Epithelial cell of proximal tubule (primary cell): ENCODE measurements around the gene SFMBT2. TPM values are rescaled to one million over a fixed set of nuclear protein-coding genes. Genes with fewer than 3 reads are reported as not detected.
"Not testable (repeated sequence)": the region's sequence is repeated elsewhere in the genome, so short reads cannot be mapped to it uniquely, and the experiment has no call there.

Experiments
- DNase-seq: peaks from one replicate; pipeline ENCODE4 v3.0.0-alpha.2; 2011; ENCODE audit warnings: low read depth
- H3K4me3 ChIP-seq: 2 replicates; pipeline ENCODE4 v1.5.1; 2011; ENCODE audit warnings: low read depth, mild to moderate bottlenecking, low read length
- CTCF ChIP-seq: conservative IDR thresholded peaks from 2 replicates; pipeline ENCODE4 v1.5.1; 2012; ENCODE audit warnings: low read depth, mild to moderate bottlenecking, low read length
- total RNA-seq: library from RNA; depleted of rRNA; stranded (reverse); fragments of >200 nt; gene quantifications from 2 replicates; pipeline ENCODE4 v1.2.3, GENCODE V29; 2015

The SFMBT2 gene
- total RNA-seq, 1 donor from 2014 or later: 2.4 TPM

DNA sequence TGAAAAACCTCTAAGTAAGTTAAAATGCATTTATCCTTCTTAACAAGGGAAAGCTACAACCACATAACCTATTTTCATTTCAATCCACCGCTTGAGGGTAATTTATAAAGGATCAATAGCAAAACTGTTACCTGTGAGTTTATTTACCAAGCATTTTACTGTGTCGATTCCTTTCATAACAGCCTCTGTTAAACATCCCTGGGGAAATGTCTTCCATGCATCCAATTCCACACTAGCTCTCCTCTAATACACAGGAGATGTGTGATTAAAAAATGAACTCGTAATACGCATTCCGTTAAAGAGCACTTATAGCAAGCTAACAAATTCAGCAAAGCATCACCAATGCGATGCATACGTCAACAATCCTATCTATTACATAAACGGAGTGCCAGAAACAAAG, 185.7 kb downstream of the SFMBT2 start:
- TF ChIP-seq CTCF: no peak
- no peak for DNase-seq
- H3K4me3 ChIP-seq: no peak overlapping the region

DNA sequence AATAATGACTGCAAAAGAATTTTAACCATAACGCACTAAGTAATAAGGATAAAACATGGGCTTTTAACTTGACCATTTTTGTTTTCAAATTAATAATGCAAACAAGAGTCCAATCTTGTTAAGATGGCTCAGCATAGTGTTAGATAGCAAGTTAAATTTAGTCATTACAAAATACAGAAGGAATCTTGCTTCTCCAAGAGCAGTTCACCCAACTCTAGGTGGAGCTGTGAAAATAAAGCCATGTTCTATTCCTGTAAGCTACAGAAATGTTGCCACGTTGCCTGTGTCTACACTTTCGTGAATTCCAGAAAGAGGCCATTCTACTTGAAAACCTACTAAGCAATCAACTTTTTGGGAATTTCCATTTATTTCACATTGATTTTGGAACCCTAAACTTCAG, 191.9 kb downstream of the SFMBT2 start:
- no peak for DNase-seq
- peak; percentile 10 for TF ChIP-seq CTCF
- no peak overlapping the region for H3K4me3 ChIP-seq

DNA sequence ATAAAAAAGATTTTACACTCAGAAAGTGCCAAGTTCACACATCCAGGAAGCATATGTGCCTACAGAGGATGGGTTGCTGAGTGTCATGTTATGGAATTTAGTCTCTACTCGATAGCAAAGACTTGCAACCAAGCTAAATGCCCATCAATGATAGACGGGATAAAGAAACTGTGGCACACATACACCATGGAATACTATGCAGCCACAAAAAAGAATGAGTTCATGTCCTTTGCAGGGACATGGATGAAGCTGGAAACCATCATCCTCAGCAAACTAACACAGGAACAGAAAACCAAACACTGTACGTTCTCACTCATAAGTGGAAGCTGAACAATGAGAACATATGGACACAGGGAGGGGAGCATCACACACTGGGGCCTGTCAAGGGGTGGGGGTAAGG, 198.1 kb downstream of the SFMBT2 start:
- H3K4me3 ChIP-seq, DNase-seq: not testable (repeated sequence)

DNA sequence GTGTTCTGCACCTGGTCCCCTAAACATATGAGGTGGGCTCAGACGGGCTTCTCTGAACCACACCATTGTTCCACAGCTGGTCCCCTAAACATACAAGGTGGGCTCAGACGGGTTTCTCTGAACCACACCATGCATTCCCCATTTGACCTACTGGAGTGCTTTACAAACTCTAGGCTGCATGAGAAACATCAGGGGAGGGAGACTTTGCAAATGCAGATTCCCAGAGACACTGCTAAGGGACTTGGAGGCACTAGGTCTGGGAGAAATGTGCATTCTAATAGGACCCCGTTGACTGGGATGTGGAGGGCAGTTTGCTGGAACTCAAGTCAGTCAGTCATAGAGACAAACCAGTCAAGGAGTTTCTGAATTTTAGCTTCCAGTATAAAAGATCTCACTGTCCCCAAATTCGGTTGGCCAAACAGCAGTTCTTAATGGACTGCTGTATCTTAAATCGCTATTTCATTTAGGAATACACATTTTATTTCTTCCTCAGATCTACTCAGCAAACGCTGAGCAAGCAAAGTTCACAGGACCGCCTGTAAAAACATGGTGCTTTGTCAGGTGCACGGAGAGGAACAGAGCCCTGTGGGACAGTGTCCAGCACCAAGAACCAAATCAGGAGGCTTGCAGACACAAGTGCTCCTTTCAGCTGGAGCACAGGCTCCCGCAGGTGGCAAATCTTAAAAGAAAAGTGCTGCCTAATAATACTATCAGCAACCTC, 198.8 kb downstream of the SFMBT2 start:
- H3K4me3 ChIP-seq: no peak overlapping the region
- no peak for DNase-seq
- TF ChIP-seq CTCF: no peak

GRCh38 chr10:7210516-7210915, 200.3 kb downstream of the SFMBT2 start:
- DNase-seq: no peak
- no peak overlapping the region for H3K4me3 ChIP-seq
- TF ChIP-seq CTCF: no peak

- DNase-seq: no peak
- no peak overlapping the region for H3K4me3 ChIP-seq
- TF ChIP-seq CTCF: no peak
These were observed 201.4 kb downstream of the SFMBT2 start for GRCh38 chr10:7209458-7209857.

DNA sequence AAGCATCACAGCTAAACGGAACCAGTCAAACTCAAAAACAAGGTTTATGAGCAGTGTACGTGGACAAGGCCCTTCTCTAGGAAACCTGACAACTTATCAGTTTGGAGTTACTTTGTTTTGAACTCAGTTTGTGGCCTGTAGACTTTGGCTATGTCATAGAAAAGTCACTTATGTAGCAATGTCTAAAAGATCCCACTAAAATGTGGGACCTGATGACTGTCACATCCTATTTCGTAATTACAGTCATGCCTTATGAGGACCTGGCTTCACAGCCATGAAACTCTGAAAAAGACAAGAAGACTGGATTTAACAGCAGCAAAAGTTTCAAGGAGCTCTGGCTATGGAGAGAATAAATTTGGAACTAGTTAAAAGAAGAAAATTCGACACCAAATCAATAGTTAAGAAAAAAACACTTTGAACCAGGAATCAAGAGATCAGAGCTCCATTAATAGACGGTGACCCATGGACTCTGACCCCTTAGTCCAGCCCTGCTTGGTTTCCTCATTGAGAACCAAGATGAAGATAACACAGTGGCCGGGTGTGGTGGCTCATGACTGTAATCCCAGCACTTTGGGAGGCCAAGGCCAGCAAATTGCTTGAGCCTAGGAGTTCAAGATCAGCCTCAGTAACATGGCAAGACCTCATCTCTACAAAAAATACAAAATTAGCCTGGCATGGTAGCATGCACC, 204.3 kb downstream of the SFMBT2 start:
- no peak overlapping the region for H3K4me3 ChIP-seq
- TF ChIP-seq CTCF: no peak
- no peak for DNase-seq
